A549 (cell line): ENCODE data around the gene ZNF248. TPM values are rescaled to one million over a fixed set of nuclear protein-coding genes. Genes with fewer than 3 reads are reported as not detected.

ENCODE experiments used
- ATAC-seq, 2 experiments: fragments of 200-7000 bp in 1 of 2; fragments of >200 bp in 1 of 2; cut with Nextera tagmentation in 1 of 2; cut with Tn5 transposase in 1 of 2; 3 replicates each; pipeline versions ENCODE4 v1.8.0 to v1.9.1; 2018 to 2020; ENCODE audit warnings: mild to moderate bottlenecking in 1 of 2, moderate library complexity in 1 of 2
- CTCF ChIA-PET: fragments of 300-600 bp; sonication (Branson Sonifier 250); formaldehyde crosslinking; extraction: SDS; loops from one replicate; lab custom pipeline; 2021; ENCODE audit warnings: antibody characterized with exemption, inconsistent platforms; lab: Yijun Ruan, JAX
- POLR2A ChIA-PET: fragments of 350-600 bp; formaldehyde crosslinking; extraction: SDS; loops from one replicate; lab custom pipeline; 2021; ENCODE audit warnings: antibody characterized with exemption, inconsistent platforms; lab: Yijun Ruan, JAX
- DNase-seq, 2 experiments: peaks; one replicate each; pipeline versions ENCODE4 v3.0.0 to v3.0.0-alpha.2; 2011 to 2016; ENCODE audit warnings: low read depth in 1 of 2, low spot score in 1 of 2
- FAIRE-seq: peaks from 2 replicates; lab custom pipeline; 2011; peaks lifted over from hg19 to GRCh38; lab: Jason Lieb, UNC
- H3K27ac ChIP-seq, 2 experiments: fragments of >200 bp; sonication (Bioruptor Twin); formaldehyde crosslinking; 3 replicates each; pipeline ENCODE4 v1.5.1; 2016 to 2017
- H3K4me1 ChIP-seq: fragments of >200 bp; sonication (Bioruptor Twin); formaldehyde crosslinking; 3 replicates; pipeline ENCODE4 v1.6.1; 2016
- H3K4me2 ChIP-seq: fragments of >200 bp; sonication (Bioruptor Twin); formaldehyde crosslinking; 3 replicates; pipeline ENCODE4 v1.6.1; 2016
- H3K4me3 ChIP-seq: fragments of >200 bp; sonication (Bioruptor Twin); formaldehyde crosslinking; 3 replicates; pipeline ENCODE4 v1.5.1; 2016
- H3K9me3 ChIP-seq: fragments of >200 bp; sonication (Bioruptor Twin); formaldehyde crosslinking; 3 replicates; pipeline ENCODE4 v1.6.1; 2016
- CHD2 ChIP-seq: fragments of 150-350 bp; IDR thresholded peaks from 2 replicates; pipeline ENCODE4 v1.6.1; 2014; ENCODE audit warnings: low read length; ENCODE audit not compliant: partially characterized antibody
- EHMT2 ChIP-seq: fragments of 200-600 bp; sonication (generic); IDR thresholded peaks from 2 replicates; pipeline ENCODE4 v1.6.1; 2016; ENCODE audit warnings: antibody characterized with exemption, low read depth, mild to moderate bottlenecking, moderate library complexity
- ESRRA ChIP-seq: fragments of 150-350 bp; IDR thresholded peaks from 2 replicates; pipeline ENCODE4 v1.6.1; 2014; ENCODE audit warnings: mild to moderate bottlenecking, low read length, borderline replicate concordance
- FOSL2 ChIP-seq, 2 experiments: fragments of 450-650 bp in 1 of 2; fragments of >200 bp in 1 of 2; sonication (Bioruptor Twin) in 1 of 2; formaldehyde crosslinking; IDR thresholded peaks; 2 replicates each; pipeline versions ENCODE4 v1.5.0 to v1.6.1; 2016 to 2020; ENCODE audit warnings: mild to moderate bottlenecking in 1 of 2, moderate library complexity in 1 of 2
- HOXA7 ChIP-seq: fragments of 250-450 bp; sonication (Bioruptor Pico); IDR thresholded peaks from 2 replicates; pipeline ENCODE4 v1.5.0; 2020; ENCODE audit warnings: mild to moderate bottlenecking, moderate library complexity
- HOXB13 ChIP-seq: fragments of 250-450 bp; sonication (Bioruptor Pico); IDR thresholded peaks from 2 replicates; pipeline ENCODE4 v1.5.0; 2020; ENCODE audit warnings: low read depth, mild to moderate bottlenecking, moderate library complexity
- JUN ChIP-seq, 2 experiments: fragments of >200 bp; sonication (Bioruptor Twin); formaldehyde crosslinking; IDR thresholded peaks; 2 replicates in 1 of 2; 3 replicates in 1 of 2; pipeline ENCODE4 v1.6.1; 2016 to 2017
- MAFK ChIP-seq: fragments of 450-650 bp; IDR thresholded peaks from 2 replicates; pipeline ENCODE4 v1.6.1; 2014; ENCODE audit not compliant: partially characterized antibody
- MAZ ChIP-seq: fragments of 150-350 bp; IDR thresholded peaks from 2 replicates; pipeline ENCODE4 v1.6.1; 2014; ENCODE audit warnings: antibody characterized with exemption, low read depth, low read length, borderline replicate concordance
- MYC ChIP-seq: IDR thresholded peaks from 2 replicates; pipeline ENCODE4 v1.6.1; 2012; ENCODE audit warnings: mild to moderate bottlenecking, inconsistent platforms, low read length, improper control_type of control experiment, borderline replicate concordance
- NFE2L2 ChIP-seq: fragments of 150-350 bp; conservative IDR thresholded peaks from 2 replicates; pipeline ENCODE4 v1.6.1; 2014; ENCODE audit warnings: low read length
- NR3C1 ChIP-seq: fragments of >200 bp; sonication (Bioruptor Twin); formaldehyde crosslinking; IDR thresholded peaks from 3 replicates; pipeline ENCODE4 v1.6.1; 2017
- PHF8 ChIP-seq: fragments of 200-600 bp; sonication (generic); IDR thresholded peaks from 2 replicates; pipeline ENCODE4 v1.6.1; 2016; ENCODE audit warnings: low read depth, mild to moderate bottlenecking, antibody characterized with exemption, moderate library complexity, borderline replicate concordance
- POLR2AphosphoS2 ChIP-seq: conservative IDR thresholded peaks from 2 replicates; pipeline ENCODE4 v1.6.1; 2012; ENCODE audit warnings: low read length, improper control_type of control experiment, inconsistent platforms
- RARB ChIP-seq: fragments of 250-450 bp; sonication (Bioruptor Pico); IDR thresholded peaks from 2 replicates; pipeline ENCODE4 v1.8.0; 2021; ENCODE audit warnings: mild to moderate bottlenecking, moderate library complexity
- RNF2 ChIP-seq: fragments of 200-600 bp; sonication (generic); IDR thresholded peaks from 2 replicates; pipeline ENCODE4 v1.6.1; 2016; ENCODE audit warnings: low read depth, mild to moderate bottlenecking, antibody characterized with exemption, moderate library complexity, borderline replicate concordance
- SMC3 ChIP-seq: fragments of >200 bp; sonication (Bioruptor Twin); formaldehyde crosslinking; IDR thresholded peaks from 3 replicates; pipeline ENCODE4 v1.6.1; 2018; ENCODE audit warnings: inconsistent platforms
- TP53 ChIP-seq: fragments of 250-450 bp; sonication (Bioruptor Pico); IDR thresholded peaks from 2 replicates; pipeline ENCODE4 v1.5.0; 2021; ENCODE audit warnings: mild to moderate bottlenecking, moderate library complexity
- ZC3H11A ChIP-seq: fragments of 450-650 bp; IDR thresholded peaks from 2 replicates; pipeline ENCODE4 v1.6.1; 2014; ENCODE audit warnings: antibody characterized with exemption, mild to moderate bottlenecking
- ZFP36 ChIP-seq: fragments of 450-650 bp; IDR thresholded peaks from 2 replicates; pipeline ENCODE4 v1.6.1; 2014; ENCODE audit warnings: borderline replicate concordance; ENCODE audit not compliant: partially characterized antibody
- ZSCAN20 ChIP-seq: fragments of 250-450 bp; sonication (Bioruptor Pico); IDR thresholded peaks from 2 replicates; pipeline ENCODE4 v1.8.0; 2022; ENCODE audit warnings: mild to moderate bottlenecking, moderate library complexity
- WGBS: methylation state at CpG from one replicate; pipeline ENCODE4 v1.1.6; 2017; ENCODE audit errors: missing lambda C conversion rate; 5-methylcytosine and 5-hydroxymethylcytosine counted together
- polyA plus RNA-seq, 4 experiments: library from polyadenylated mRNA; depleted of rRNA in 3 of 4; stranded (reverse); fragments of >200 nt; fragmentation: RNase III in 1 of 4; extraction: RNeasy Plus Mini Kit Qiagen cat#74134 plus additional on column Dnase treatment in 1 of 4; gene quantifications; 2 replicates in 3 of 4; 3 replicates in 1 of 4; pipeline ENCODE4 v1.2.3, GENCODE V29; 2011 to 2017
- TF ChIP-seq, protein P1 (sequence below): fragments of >200 bp; sonication (Bioruptor Twin); formaldehyde crosslinking; IDR thresholded peaks from 2 replicates; pipeline ENCODE4 v1.6.1; 2016
- TF ChIP-seq, protein P2 (sequence below): fragments of 250-450 bp; sonication (Bioruptor Pico); IDR thresholded peaks from 2 replicates; pipeline ENCODE4 v1.5.0; 2021; ENCODE audit warnings: mild to moderate bottlenecking, moderate library complexity, borderline replicate concordance
- TF ChIP-seq, protein P3 (sequence below): IDR thresholded peaks from 2 replicates; pipeline ENCODE4 v1.6.1; 2012

Gene ZNF248
- polyA plus RNA-seq, 2 of the 4 experiments (the other 2 are of a cell fraction), result 7.1 to 13.6 TPM

DNA sequence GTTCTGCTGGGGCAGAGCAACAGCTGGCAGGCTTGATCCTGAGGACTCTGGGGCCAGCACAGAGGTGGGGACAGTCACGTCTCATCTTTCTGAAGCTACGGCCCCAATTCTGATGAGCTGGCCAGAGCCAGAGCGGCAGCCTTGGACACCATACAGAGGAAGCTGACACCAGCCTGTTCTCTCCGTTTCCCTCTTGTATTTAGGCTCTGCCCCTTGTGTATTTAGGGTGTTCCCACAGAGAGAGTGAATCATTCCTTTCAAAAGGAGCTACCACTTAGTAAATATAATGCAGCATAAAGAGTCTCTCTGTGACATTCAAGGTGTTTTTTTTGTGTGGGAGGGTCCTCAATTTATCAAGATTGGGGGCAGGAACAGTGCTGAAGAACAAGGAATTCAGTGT lies 109.2 kb downstream of the ZNF248 start (continued):
- TF ChIP-seq PHF8, result no peak

DNA sequence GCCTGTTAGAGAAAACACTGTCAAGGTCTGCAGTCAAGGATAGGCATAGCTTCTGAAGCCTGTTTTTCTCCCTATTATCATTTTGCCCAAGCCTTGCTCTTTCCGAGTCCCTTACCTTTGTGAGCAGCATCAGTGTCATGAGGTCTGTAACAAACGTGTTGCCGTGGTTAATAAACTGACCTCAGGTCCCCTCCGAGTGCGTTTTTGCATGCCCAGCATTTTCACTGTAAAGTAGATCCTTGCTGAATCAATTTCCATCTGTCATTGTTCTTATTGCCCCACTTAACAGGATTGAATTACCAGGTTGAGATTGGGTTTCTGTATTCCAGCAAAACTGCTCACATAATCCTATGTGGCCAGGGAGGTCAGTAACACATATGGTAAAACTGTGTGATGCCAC lies 110.3 kb downstream of the ZNF248 start:
- ATAC-seq (no peak), FAIRE-seq (no peak), DNase-seq (no peak)
- CTCF ChIA-PET, result no interaction called here
- Histone ChIP-seq H3K4me3 (no peak overlapping the region), H3K4me1 (no peaks in the 10 kb centered on the region), H3K9me3 (peaks cover 5% of the 10 kb centered on the region; the same call in 2 of the 3 replicates), H3K27ac (no peak overlapping the region), H3K4me2 (no peak overlapping the region)
- 74% methylated on average over 5 of the region's 5 CpGs for WGBS
- POLR2A ChIA-PET, result no interaction called here
- TF ChIP-seq, protein P1, sequence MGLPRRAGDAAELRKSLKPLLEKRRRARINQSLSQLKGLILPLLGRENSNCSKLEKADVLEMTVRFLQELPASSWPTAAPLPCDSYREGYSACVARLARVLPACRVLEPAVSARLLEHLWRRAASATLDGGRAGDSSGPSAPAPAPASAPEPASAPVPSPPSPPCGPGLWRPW, result no peak
- TF ChIP-seq MAFK (peak; percentile 39), HOXA7 (CRISPR knock-in tag) (no peak), POLR2AphosphoS2 (no peak)
- TF ChIP-seq, protein P2, sequence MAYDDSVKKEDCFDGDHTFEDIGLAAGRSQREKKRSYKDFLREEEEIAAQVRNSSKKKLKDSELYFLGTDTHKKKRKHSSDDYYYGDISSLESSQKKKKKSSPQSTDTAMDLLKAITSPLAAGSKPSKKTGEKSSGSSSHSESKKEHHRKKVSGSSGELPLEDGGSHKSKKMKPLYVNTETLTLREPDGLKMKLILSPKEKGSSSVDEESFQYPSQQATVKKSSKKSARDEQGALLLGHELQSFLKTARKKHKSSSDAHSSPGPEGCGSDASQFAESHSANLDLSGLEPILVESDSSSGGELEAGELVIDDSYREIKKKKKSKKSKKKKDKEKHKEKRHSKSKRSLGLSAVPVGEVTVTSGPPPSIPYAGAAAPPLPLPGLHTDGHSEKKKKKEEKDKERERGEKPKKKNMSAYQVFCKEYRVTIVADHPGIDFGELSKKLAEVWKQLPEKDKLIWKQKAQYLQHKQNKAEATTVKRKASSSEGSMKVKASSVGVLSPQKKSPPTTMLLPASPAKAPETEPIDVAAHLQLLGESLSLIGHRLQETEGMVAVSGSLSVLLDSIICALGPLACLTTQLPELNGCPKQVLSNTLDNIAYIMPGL (CRISPR knock-in tag), result no peak

DNA sequence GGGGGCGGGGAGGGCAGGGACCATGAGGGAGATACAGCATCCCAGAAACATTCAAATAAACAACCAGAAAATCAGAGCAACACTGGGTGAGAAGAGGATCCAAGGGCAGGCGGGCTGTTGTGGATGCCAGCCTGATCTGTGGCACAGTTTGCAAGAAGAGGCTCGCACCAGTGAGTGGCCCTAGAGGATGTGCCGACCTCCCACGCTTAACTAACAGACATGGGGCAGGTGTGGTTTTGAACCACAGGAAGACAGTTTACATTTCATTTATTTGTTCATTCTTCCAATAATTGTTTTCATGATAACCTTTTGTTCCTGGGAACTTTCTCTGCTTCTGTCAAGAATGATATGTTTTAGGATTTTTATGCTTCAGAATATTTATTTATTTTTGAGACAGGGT lies 115.6 kb downstream of the ZNF248 start:
- FAIRE-seq (no peak), DNase-seq (no peak), ATAC-seq (no peak)
- WGBS, result 77% methylated on average over 4 of the region's 5 CpGs
- ChIA-PET POLR2A (no interaction called here), CTCF (no interaction called here)
- Histone ChIP-seq H3K4me2 (no peak overlapping the region), H3K9me3 (peaks cover 6% of the 10 kb centered on the region; the same call in 1 of the 3 replicates), H3K27ac (no peak overlapping the region), H3K4me1 (no peaks in the 10 kb centered on the region), H3K4me3 (no peak overlapping the region)
- TF ChIP-seq ESRRA, result no peak
- TF ChIP-seq SMC3, result no peak
- no peak for TF ChIP-seq JUN (IDR thresholded peaks at IDR 0.05)
- no peak for TF ChIP-seq FOSL2 (IDR thresholded peaks at IDR 0.05)
- TF ChIP-seq FOSL2 (CRISPR knock-in tag; IDR thresholded peaks at IDR 0.05), result no peak
- TF ChIP-seq EHMT2, result no peak
- no peak for TF ChIP-seq ZC3H11A
- TF ChIP-seq, protein P1, result no peak
- no peak for TF ChIP-seq RARB (CRISPR knock-in tag)
- no peak for TF ChIP-seq NR3C1
- no peak for TF ChIP-seq RNF2
- TF ChIP-seq MYC, result no peak
- no peak for TF ChIP-seq ZSCAN20
- TF ChIP-seq TP53 (CRISPR knock-in tag), result no peak
- no peak for TF ChIP-seq CHD2
- no peak for TF ChIP-seq ZFP36
- no peak for TF ChIP-seq HOXB13 (CRISPR knock-in tag)
- TF ChIP-seq MAZ, result no peak
- TF ChIP-seq NFE2L2, result no peak
- TF ChIP-seq, protein P3, sequence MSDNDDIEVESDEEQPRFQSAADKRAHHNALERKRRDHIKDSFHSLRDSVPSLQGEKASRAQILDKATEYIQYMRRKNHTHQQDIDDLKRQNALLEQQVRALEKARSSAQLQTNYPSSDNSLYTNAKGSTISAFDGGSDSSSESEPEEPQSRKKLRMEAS, result no peak
